HepG2 (cell line): ENCODE measurements around the gene LRRC73. TPM values are rescaled to one million over a fixed set of nuclear protein-coding genes. Genes with fewer than 3 reads are reported as not detected.

Source experiments
- ATF7-NPFF ChIP-seq: sonication (generic); formaldehyde crosslinking; IDR thresholded peaks from 2 replicates; pipeline ENCODE4 v1.8.1; 2023; ENCODE audit warnings: mild to moderate bottlenecking, low read depth, missing genetic modification reagents, moderate library complexity
- DBP ChIP-seq: sonication (generic); formaldehyde crosslinking; IDR thresholded peaks from 2 replicates; pipeline ENCODE4 v1.4.0; 2020; ENCODE audit warnings: missing genetic modification reagents; ENCODE audit errors: not compliant biosample characterization
- FOXP1 ChIP-seq, 2 experiments: fragments of 450-650 bp in 1 of 2; IDR thresholded peaks; 2 replicates each; pipeline ENCODE4 v1.6.1; 2017 to 2018; ENCODE audit warnings: antibody characterized with exemption in 1 of 2
- HDAC2 ChIP-seq: sonication (generic); formaldehyde crosslinking; IDR thresholded peaks from 2 replicates; pipeline ENCODE4 v1.4.0; 2020; ENCODE audit warnings: missing genetic modification reagents
- HNF1B ChIP-seq: sonication (generic); formaldehyde crosslinking; IDR thresholded peaks from 2 replicates; pipeline ENCODE4 v1.5.1; 2020; ENCODE audit warnings: mild to moderate bottlenecking, moderate library complexity, missing genetic modification reagents
- KLF16 ChIP-seq, 2 experiments: sonication (generic) in 1 of 2; formaldehyde crosslinking in 1 of 2; IDR thresholded peaks; 2 replicates each; pipeline versions ENCODE4 v1.6.1 to v1.8.0; 2016 to 2023; ENCODE audit warnings: missing genetic modification reagents in 2 of 2, missing compliant biosample characterization in 1 of 2
- SIX1 ChIP-seq: sonication (generic); formaldehyde crosslinking; IDR thresholded peaks from 2 replicates; pipeline ENCODE4 v1.4.0; 2020; ENCODE audit warnings: missing genetic modification reagents, borderline replicate concordance
- SKI ChIP-seq: fragments of 450-650 bp; IDR thresholded peaks from one replicate; pipeline ENCODE4 v1.6.1; 2018; ENCODE audit warnings: mild to moderate bottlenecking; ENCODE audit not compliant: partially characterized antibody
- ZBTB40 ChIP-seq, 2 experiments: fragments of 450-650 bp in 1 of 2; sonication (generic) in 1 of 2; formaldehyde crosslinking in 1 of 2; IDR thresholded peaks; 2 replicates each; pipeline versions ENCODE4 v1.6.1 to v1.8.0; 2016 to 2022; ENCODE audit warnings: antibody characterized with exemption in 1 of 2, mild to moderate bottlenecking in 1 of 2, missing genetic modification reagents in 1 of 2
- ZMYM3 ChIP-seq: sonication (generic); formaldehyde crosslinking; IDR thresholded peaks from 2 replicates; pipeline ENCODE4 v1.5.1; 2020; ENCODE audit warnings: mild to moderate bottlenecking, missing genetic modification reagents
- ZNF670 ChIP-seq: sonication (generic); formaldehyde crosslinking; IDR thresholded peaks from 2 replicates; pipeline ENCODE4 v1.8.0; 2022; ENCODE audit warnings: mild to moderate bottlenecking, missing genetic modification reagents, borderline replicate concordance
- ZNF747 ChIP-seq: sonication (generic); formaldehyde crosslinking; IDR thresholded peaks from 2 replicates; pipeline ENCODE4 v1.8.1; 2023; ENCODE audit warnings: missing genetic modification reagents, mild to moderate bottlenecking, borderline replicate concordance
- polyA plus RNA-seq, 8 experiments: library from polyadenylated mRNA; depleted of rRNA in 3 of 8; stranded (reverse) in 7 of 8; unstranded in 1 of 8; fragments of >200 nt; fragmentation: Illumina TruSeq in 4 of 8; extraction: Trizol in 4 of 8; gene quantifications; 2 replicates each; pipeline versions ENCODE4 v1.2.1 to v1.2.3, GENCODE V29; 2011 to 2016; ENCODE audit warnings: low read depth in 4 of 8, missing spikeins in 1 of 8, mixed read lengths in 1 of 8; ENCODE audit not compliant: insufficient read depth in 1 of 8
- total RNA-seq, 5 experiments: library from RNA; depleted of rRNA; stranded (reverse); fragments of >200 nt; fragmentation: Illumina TruSeq; extraction: Trizol; gene quantifications; 2 replicates each; pipeline ENCODE4 v1.2.3, GENCODE V29; 2016; ENCODE audit warnings: low read depth in 1 of 5

Gene LRRC73
- total and polyA plus RNA-seq, 2 of the 13 experiments (the other 11 are each of a cell fraction or from before 2014, with no cell fraction given), result 0.11 to 0.12 TPM

- no peak for TF ChIP-seq ZBTB40 (IDR thresholded peaks at IDR 0.05)
- TF ChIP-seq ZBTB40 (CRISPR knock-in tag; IDR thresholded peaks at IDR 0.05), result no peak
- TF ChIP-seq FOXP1 (IDR thresholded peaks at IDR 0.05), result no peak
- TF ChIP-seq FOXP1 (CRISPR knock-in tag; IDR thresholded peaks at IDR 0.05), result peak; percentile 86
- peak; percentile 69; the same call in 1 of the 2 replicates for TF ChIP-seq HNF1B (CRISPR knock-in tag)
- 0 out of 2 replicates have a peak, but pooled peaks have one; percentile 48 for TF ChIP-seq ATF7-NPFF (CRISPR knock-in tag)
- TF ChIP-seq ZMYM3 (CRISPR knock-in tag), result peak; percentile 64; the same call in 1 of the 2 replicates
- TF ChIP-seq SKI, result peak; percentile 67
- TF ChIP-seq SIX1 (CRISPR knock-in tag), result 0 out of 2 replicates have a peak, but pooled peaks have one; percentile 8
- peak; percentile 86 for TF ChIP-seq HDAC2
- no peak for TF ChIP-seq DBP
- TF ChIP-seq KLF16 (CRISPR knock-in tag; IDR thresholded peaks at IDR 0.05), result no peak
- 0 out of 2 replicates have a peak, but pooled peaks have one; percentile 50 for TF ChIP-seq ZNF747
- TF ChIP-seq ZNF670 (CRISPR knock-in tag), result peak; percentile 68; the same call in 1 of the 2 replicates
Observed at GRCh38 chr6:43488667-43489276, 21.4 kb downstream of the LRRC73 start (continued).
